Stimulated activated naive CD8-positive, alpha-beta T cell treated with anti-CD3 and anti-CD28 coated beads, Interleukin-15, amount 100 ng/mL, for 72 hours (primary cell): ENCODE results near the gene THADA.

ENCODE experiments used
- ATAC-seq: fragments of 150-1000 bp; cut with Tn5 transposase; 2 replicates; pipeline ENCODE4 v1.10.0; 2021; ENCODE audit warnings: mild to moderate bottlenecking, moderate library complexity
- DNase-seq, 2 donors: peaks; one replicate each; pipeline ENCODE4 v3.0.0; 2021 to 2022
- H3K27ac Mint-ChIP-seq, 2 donors: one replicate each; pipeline ENCODE4 v1.8.0; 2022; ENCODE audit warnings: mild to moderate bottlenecking in 2 of 2, mixed read lengths in 2 of 2, moderate library complexity in 2 of 2
- H3K27me3 Mint-ChIP-seq: one replicate; pipeline ENCODE4 v1.8.0; 2022; ENCODE audit warnings: mixed read lengths
- H3K4me1 Mint-ChIP-seq: one replicate; pipeline ENCODE4 v1.8.0; 2022; ENCODE audit warnings: mild to moderate bottlenecking, mixed read lengths
- H3K4me3 Mint-ChIP-seq, 2 donors: one replicate each; pipeline ENCODE4 v1.8.0; 2022; ENCODE audit warnings: mild to moderate bottlenecking in 2 of 2, mixed read lengths in 2 of 2, moderate library complexity in 1 of 2
- H3K9me3 Mint-ChIP-seq, 2 donors: one replicate each; pipeline ENCODE4 v1.8.0; 2022; ENCODE audit warnings: mixed read lengths in 2 of 2

THADA gene

DNA sequence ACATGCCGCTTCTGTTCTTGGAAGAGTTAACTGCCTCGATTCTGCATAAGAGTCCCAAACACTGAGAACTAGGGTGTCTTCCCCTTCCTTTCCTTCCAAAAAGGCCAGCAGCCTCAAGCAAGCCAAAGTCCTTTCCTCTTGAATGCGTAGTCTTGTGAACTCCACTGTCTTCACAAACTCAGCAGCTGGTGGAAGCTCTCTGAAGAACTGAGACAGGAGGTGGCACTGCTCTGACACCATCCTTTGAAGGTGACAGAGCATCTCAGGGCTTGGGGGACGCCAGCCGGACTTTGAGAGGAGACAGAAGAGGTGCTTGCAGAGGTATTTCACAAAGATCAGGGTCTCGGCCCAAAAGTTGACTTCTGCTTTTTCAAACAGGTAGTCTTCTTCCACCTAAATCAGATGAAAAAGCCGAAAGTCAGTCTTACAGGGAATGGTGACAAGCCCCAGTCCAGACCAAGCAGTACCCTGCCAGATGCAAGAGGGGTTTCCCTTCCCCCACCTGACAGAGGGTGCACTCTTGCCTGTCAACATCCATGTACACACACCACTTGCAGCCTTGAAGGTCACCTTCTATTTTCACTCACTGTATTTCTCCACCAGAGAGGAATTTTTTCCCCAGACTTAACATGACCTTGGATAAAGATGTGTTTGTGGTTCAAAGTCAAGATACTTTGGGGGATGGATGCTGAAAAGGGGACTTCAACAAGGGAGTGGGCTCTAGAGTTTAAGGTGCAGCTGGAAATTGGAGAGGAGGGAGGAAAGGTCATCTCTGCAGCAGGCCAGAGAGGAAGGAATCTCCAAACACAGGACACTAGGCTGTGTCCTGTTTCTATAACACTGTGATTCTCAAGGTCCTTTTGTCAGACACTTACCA, 364.6 kb downstream of the THADA start:
- H3K4me1 Mint-ChIP-seq, result peaks cover 34% of the 10 kb centered on the region
- H3K9me3 Mint-ChIP-seq, result no peaks in the 10 kb centered on the region
- H3K27ac Mint-ChIP-seq, result no peak overlapping the region
- no peaks in the 10 kb centered on the region for H3K27me3 Mint-ChIP-seq
- ATAC-seq, result no peak
- H3K4me3 Mint-ChIP-seq, result no peak overlapping the region
- no peak for DNase-seq

DNA sequence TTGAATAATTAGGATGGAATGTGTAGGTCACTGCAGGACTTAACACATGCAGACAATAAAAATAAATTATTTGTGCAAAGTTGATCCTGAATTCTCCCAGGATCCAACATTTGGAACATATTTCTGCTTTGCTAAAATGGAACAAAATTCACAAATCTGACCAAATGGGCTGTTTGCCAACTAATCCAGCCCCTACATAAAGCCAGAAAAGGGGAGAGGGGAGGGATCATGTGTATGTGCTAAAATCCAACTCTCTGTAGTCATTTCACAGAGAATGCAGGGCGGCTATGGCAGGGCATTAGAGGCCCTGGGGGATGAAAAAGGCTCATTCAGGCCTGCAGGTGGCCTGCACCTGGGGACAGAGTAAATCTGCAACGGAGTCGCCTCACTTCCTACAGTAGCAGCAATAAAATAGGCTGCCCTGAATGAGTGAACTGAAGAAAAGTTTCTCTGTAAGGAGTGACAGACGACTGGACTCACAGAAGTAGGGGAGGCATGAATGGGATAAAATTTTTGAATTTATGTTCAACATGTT, 365.4 kb downstream of the THADA start:
- no peak overlapping the region for H3K4me3 Mint-ChIP-seq
- H3K9me3 Mint-ChIP-seq, result no peaks in the 10 kb centered on the region
- H3K4me1 Mint-ChIP-seq, result peaks cover 34% of the 10 kb centered on the region
- no peak overlapping the region for H3K27ac Mint-ChIP-seq
- DNase-seq (no peak), ATAC-seq (no peak)
- no peaks in the 10 kb centered on the region for H3K27me3 Mint-ChIP-seq

DNA sequence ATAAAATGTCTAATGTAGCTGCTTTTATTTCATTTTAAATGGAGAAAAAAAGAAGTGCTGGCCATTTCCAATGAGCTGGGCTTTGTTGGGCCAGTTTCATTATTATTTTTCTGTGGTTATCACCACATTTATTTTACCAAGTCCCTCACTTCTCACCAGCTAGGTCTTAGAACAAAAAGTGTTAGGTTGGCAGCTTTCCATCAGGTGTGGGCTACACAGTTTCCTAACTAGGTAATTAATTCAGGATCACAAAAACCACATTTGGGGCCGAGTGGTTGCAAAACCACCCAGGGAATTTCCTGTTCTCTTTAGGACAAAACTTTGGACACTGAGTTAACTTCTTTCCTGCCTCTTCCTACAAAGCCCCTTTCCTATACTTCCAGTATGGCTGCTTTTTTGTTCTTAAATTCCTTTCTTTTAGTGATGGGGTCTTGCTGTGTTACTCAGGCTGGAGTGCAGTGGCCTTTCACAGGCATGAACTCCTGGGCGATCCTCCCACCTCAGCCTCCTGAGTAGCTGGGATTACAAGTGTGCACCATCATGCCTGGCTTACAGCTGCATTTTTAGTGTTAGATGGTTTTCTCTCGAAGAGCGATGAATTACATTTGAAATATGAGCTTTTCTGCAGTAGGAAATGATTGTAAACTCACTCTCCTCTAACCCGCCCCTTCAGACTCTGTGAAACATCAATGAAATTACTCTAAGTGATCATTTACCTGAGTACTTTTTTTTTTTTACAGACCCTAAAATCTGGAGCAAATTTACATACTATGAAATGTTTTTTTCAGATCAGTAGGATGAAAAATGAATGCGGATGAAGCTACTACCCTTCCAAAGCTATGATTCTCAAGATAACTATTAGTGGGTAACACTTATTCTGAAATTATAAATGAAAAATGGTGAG, 366.8 kb downstream of the THADA start:
- ATAC-seq, result no peak
- Mint-ChIP-seq H3K27ac (peak overlapping the region in 1 of 2 donors; percentile 71), H3K27me3 (no peaks in the 10 kb centered on the region), H3K4me1 (peaks cover 39% of the 10 kb centered on the region), H3K4me3 (peak overlapping the region; percentile 63 to 96), H3K9me3 (no peaks in the 10 kb centered on the region)
- peak; percentile 22 to 27 for DNase-seq

DNA sequence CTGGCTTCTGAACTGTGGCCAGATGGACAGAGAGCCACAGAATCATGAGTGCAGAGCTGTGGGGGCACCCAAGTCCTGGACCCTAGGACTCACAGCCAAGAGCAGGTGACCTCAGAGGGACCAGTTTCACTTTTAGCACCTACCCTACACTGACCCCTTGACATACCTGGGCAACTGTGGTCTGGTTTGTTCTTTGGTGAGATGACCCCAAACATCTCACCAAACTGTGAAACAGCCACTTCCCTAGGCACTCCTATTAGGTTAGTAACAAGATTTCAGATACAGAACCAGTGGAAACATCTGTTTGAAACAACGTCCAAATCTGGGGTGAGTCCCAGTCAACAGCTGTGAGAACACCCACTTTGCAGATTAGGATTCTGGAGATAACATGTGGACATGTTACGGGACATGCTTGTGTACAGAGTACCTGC, 367.5 kb downstream of the THADA start:
- DNase-seq, result peak in 1 of 2 donors; percentile 25
- H3K4me1 Mint-ChIP-seq, result peaks cover 40% of the 10 kb centered on the region
- H3K27ac Mint-ChIP-seq, result no peak overlapping the region
- no peaks in the 10 kb centered on the region for H3K9me3 Mint-ChIP-seq
- no peaks in the 10 kb centered on the region for H3K27me3 Mint-ChIP-seq
- peak overlapping the region; percentile 91 to 96 for H3K4me3 Mint-ChIP-seq
- no peak for ATAC-seq

DNA sequence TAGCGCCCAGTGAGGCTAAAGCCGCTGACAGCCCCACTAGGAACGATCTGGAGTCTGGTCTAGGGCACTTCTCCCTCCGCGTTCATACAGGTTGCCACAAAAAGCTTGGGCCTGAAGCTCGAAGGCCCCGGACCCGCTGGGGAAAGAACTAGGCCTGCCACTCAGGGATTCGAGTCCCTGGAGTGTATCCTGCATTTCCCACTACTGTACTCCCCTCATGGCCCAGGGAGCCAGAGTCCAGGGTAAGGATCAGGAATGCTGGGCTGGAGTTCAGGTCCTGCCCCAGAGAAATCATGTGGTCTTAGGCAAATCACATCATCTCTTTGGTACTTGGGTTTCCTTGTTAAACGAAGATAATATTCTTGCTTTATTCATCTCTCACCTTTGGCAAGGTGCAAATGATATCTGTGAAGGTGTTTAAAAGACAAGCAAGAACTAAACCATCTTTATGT, 368.0 kb downstream of the THADA start:
- Mint-ChIP-seq H3K4me1 (peaks cover 36% of the 10 kb centered on the region), H3K9me3 (no peaks in the 10 kb centered on the region), H3K27ac (peak overlapping the region; percentile 90 to 95), H3K4me3 (peak overlapping the region; percentile 91 to 96), H3K27me3 (no peaks in the 10 kb centered on the region)
- DNase-seq (no peak), ATAC-seq (peak; percentile 1)

DNA sequence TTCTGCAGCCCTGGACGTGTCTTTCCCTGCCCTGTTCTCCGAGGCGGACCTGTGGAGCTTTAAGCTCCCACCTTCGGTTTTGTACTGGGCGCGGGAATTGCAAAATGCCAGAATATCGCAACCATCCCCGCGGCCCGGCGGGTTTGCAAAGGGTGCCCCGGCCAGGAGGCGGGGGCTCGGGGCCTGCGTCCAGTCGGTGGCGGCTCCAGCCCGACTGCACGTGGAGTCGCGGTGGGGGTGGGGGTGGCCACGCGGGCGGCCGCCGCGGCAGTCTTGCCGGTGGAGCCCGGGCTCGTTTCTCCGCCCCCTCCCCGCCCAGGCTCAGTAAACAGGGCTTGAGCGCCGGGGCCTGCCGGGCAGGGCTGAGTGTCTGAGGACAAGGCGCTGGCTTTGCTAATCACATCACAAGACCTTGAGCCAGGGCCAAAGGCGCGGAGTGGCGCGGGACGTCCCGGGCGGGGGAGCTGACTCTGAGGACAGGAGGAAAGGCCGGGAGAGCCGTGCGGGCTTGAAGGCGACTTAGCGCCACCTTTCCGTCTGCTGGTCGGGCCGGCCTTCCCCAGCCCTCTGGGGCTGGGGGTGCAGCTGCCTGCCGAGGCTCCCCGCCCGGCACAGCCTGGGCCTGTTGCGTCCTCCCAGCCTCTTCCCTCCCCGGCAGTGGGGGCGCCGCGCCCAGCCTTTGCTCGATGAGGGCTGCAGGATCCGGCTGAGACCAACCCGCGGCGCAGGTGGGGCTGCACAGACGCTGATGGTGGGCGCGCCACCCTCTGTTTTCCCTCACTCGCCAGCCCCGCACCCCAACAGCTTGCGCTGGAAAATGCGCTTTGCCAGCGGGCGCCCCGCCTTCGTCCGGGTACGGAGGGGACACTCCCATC, 368.6 kb downstream of the THADA start:
- peak overlapping the region; percentile 91 to 96 for H3K4me3 Mint-ChIP-seq
- peak overlapping the region; percentile 93 to 97 for H3K27ac Mint-ChIP-seq
- ATAC-seq (peak; percentile 28), DNase-seq (peak; percentile 72 to 75)
- H3K27me3 Mint-ChIP-seq, result no peaks in the 10 kb centered on the region
- H3K4me1 Mint-ChIP-seq, result peaks cover 33% of the 10 kb centered on the region
- no peaks in the 10 kb centered on the region for H3K9me3 Mint-ChIP-seq

DNA sequence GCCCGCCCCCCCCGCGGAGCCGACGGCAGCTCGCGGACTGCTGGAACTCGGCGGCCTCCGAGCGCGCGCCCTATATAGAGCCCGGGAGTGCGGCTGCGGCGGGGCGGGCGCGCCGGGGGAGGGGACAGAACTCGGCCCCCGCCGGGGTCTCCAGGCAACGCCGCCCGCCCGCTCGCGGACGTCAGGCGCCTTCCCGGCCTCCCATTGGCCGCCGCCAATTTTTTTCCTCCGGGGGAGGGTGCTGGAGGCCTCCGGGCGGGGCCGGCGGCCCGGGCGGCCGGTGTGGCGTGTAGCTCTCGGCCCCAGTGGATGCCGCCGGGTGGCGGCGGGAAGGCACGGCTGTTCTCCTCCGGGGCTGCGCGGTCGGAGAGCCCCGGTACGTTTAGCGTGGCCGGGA, 369.3 kb downstream of the THADA start, which contains the start of gene ZFP36L2:
Gene ZFP36L2, minus strand, starts transcription at position 49 of the 397 bp plus-strand sequence. CDS start 291 bp downstream, outside the sequence.
- DNase-seq (peak; percentile 96 to 98), ATAC-seq (peak; percentile 77)
- H3K4me1 Mint-ChIP-seq, result peaks cover 40% of the 10 kb centered on the region
- peak within 1 kb of the TSS; percentile 99 to 100 for H3K4me3 Mint-ChIP-seq
- no peaks in the 10 kb centered on the region for H3K9me3 Mint-ChIP-seq
- H3K27me3 Mint-ChIP-seq, result no peaks in the 10 kb centered on the region
- peak within 1 kb of the TSS; percentile 94 to 97 for H3K27ac Mint-ChIP-seq

DNA sequence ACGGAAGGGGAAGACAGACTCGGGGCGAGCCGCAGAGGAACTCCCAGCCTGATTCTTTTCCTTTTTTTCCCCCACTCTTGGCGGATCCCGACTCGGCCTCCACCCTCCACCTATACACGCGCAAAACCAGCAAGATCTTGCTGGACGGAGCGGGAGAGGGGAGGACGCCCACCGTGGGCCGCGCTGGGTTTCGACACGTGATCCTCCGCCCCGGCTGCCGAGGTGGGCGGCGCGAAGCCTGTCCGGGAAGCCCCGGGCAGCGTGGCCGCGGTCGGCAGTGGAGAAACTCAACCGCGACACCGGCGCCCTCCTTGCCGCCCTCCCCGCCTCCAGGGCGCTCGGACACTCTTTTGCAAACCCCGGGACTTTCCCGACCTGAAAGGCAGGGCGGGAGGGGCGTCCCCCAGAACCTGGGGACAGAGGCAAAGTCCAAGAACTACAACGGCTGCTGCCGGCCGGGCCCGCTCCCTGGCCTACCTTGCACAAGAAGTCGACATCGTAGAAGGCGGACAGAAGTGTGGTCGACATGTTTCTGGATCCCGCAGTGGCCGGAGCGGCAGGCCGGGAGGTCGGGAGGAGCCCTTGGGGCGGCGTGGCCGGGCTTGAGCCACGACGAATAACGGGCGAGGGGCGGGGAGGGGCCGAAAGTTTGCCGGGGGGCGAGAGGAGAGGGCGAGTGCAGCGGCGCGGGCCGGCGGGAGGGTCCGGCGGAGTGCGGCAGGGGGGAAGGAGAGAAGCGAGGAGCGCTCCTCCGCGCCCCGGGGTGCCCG, 369.9 kb downstream of the THADA start:
- Mint-ChIP-seq H3K4me3 (peak overlapping the region; percentile 99 to 100), H3K9me3 (no peaks in the 10 kb centered on the region), H3K27me3 (no peaks in the 10 kb centered on the region), H3K27ac (peak overlapping the region; percentile 94 to 97), H3K4me1 (peaks cover 45% of the 10 kb centered on the region)
- DNase-seq (peak; percentile 82 to 86), ATAC-seq (peak; percentile 41)

DNA sequence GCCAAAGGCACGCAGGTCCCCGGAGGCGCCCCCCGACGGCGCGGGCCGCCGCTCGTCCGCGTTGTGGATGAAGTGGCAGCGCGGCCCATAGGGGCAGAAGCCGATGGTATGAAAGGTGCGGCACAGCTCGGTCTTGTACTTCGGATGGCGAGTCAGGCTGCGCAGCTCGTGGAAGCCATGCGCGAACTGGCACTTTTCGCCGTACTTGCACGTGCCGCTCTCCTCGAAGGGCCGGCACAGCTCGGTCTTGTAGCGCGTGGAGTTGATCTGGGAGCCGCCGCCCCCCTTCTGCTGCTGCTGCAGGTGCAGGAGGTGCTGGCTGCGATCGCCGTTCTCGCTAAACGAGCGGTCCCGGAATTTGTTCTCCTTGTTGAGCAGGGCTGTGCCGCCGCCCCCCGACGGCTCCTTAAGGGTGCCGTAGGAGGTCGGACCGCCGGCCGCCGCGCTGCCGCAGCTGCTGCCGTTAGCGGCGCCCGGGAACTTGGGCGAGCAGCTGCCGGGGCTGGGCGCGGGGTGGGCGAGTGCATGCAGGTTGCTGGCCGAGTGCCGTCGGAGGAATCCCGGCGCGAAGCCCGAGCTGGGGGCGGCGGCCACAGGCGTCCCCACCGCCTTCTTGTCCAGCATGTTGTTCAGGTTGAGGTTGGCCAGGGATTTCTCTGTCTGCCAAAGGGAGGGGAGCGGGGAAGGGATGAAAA, 370.6 kb downstream of the THADA start:
- peak overlapping the region; percentile 99 to 100 for H3K4me3 Mint-ChIP-seq
- H3K27me3 Mint-ChIP-seq, result no peaks in the 10 kb centered on the region
- H3K9me3 Mint-ChIP-seq, result no peaks in the 10 kb centered on the region
- ATAC-seq (peak; percentile 25), DNase-seq (peak; percentile 84 to 87)
- H3K4me1 Mint-ChIP-seq, result peaks cover 48% of the 10 kb centered on the region
- peak overlapping the region; percentile 94 to 97 for H3K27ac Mint-ChIP-seq

DNA sequence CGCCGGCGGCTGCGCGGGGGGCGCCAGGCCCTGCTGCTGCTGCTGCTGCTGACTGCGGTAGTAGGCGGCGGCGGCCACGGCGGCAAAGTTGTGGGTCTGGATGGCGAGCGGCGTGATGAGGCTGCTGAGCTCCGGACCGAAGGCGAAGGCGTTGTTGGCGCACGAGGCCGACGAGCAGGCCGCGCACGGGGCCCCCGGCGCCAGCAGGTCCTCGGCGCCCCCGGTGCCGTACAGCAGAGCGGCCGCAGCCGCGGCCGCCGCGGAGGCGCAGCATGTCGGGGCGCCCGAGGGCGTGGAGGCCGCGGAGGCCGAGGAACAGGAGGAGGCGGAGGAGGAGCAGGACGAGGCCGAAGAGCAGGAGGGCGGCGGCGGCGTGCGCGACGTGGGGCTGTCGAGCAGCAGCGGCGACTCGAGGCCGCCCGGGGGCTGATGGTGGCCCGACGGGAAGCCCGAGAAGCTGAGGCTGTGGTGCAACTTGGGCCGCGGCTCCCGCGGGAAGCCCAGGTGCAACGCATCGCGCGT, 371.2 kb downstream of the THADA start:
- Mint-ChIP-seq H3K9me3 (no peaks in the 10 kb centered on the region), H3K27me3 (no peaks in the 10 kb centered on the region), H3K4me1 (peaks cover 51% of the 10 kb centered on the region), H3K4me3 (peak overlapping the region; percentile 99 to 100), H3K27ac (peak overlapping the region in 1 of 2 donors; percentile 97)
- no peak for ATAC-seq
- DNase-seq, result peak; percentile 73 to 78

DNA sequence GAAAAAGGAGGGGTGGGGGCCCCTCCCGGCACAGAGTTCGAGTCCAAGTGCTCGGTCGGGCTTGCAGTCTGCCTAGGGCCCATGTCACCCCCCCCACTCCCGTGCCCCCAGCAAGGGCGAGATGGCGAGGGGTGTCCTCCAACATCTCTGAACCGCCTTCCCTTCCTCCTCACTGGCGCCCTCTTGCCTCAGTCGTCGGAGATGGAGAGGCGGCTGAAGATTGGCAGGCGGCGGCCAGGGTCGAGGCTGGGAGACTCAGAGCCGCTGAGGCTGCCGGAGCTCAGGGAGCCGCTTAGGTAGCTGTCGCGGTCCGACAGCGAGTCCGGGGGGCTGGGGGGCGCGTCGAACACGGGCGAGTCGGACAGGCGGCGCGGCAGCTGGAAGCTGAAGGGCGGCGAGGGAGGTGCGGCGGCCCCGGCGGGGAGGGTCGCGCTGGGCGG, 371.7 kb downstream of the THADA start:
- H3K27ac Mint-ChIP-seq, result peak overlapping the region; percentile 99 to 100
- DNase-seq (peak; percentile 87 to 90), ATAC-seq (peak; percentile 2)
- H3K4me1 Mint-ChIP-seq, result peaks cover 51% of the 10 kb centered on the region
- H3K27me3 Mint-ChIP-seq, result no peaks in the 10 kb centered on the region
- H3K4me3 Mint-ChIP-seq, result peak overlapping the region; percentile 99 to 100
- H3K9me3 Mint-ChIP-seq, result no peaks in the 10 kb centered on the region

DNA sequence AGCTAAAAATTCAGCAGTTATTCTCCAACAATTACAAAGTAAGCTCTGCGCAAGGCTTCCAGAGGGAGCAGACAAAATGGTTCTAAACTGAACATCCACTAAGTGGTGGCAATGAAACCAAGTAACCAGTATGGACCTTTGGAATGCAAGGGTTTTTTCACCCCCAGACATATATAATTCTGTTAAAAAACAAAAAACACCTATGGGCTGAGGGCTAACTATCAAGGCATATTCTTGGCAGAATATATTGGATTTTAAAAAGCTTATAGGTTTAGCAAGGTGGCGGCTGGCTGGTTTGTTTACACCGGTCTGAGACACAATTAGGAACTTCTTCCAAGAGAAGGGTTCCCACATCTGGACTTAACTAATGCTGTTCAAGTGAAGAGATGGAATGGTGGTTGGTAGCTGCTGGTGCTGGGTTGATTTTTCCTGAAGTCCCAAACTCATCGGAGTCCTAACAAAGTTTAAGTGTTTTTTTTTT, 372.3 kb downstream of the THADA start:
- H3K9me3 Mint-ChIP-seq, result no peaks in the 10 kb centered on the region
- DNase-seq, result no peak
- no peaks in the 10 kb centered on the region for H3K27me3 Mint-ChIP-seq
- H3K27ac Mint-ChIP-seq, result peak overlapping the region; percentile 99 to 100
- H3K4me3 Mint-ChIP-seq, result peak overlapping the region; percentile 99 to 100
- ATAC-seq, result no peak
- H3K4me1 Mint-ChIP-seq, result peaks cover 51% of the 10 kb centered on the region
